H1 (cell line): ENCODE measurements around the gene TMEM238. TPM values are rescaled to one million over a fixed set of nuclear protein-coding genes. Genes with fewer than 3 reads are reported as not detected.

Experiments used
- USF2 ChIP-seq: IDR thresholded peaks from 2 replicates; pipeline ENCODE4 v1.6.1; 2011; ENCODE audit warnings: low read length, improper control_type of control experiment
- polyA plus RNA-seq, 7 experiments: library from polyadenylated mRNA; depleted of rRNA in 3 of 7; stranded (reverse) in 5 of 7; unstranded in 2 of 7; fragments of >200 nt in 5 of 7; fragments of 200-250 nt in 2 of 7; gene quantifications; 1 replicate in 5 of 7; 2 replicates in 1 of 7; 4 replicates in 1 of 7; pipeline versions ENCODE4 v1.2.1 to v1.2.3, GENCODE V29; 2011 to 2013; ENCODE audit warnings: missing spikeins in 2 of 7, mixed read lengths in 2 of 7
- total RNA-seq: library from RNA; stranded (reverse); fragmentation: NEBNext Ultra II Directional; extraction: Animal tissue kit (Norgen Biotek cat#: 25700); gene quantifications from 2 replicates; pipeline ENCODE4 v1.2.1, GENCODE V29; 2021

TMEM238 gene
- total and polyA plus RNA-seq, 2 of the 8 experiments (the other 6 are each of a cell fraction or from before 2014, with no cell fraction given): 0.53 to 3.8 TPM

DNA sequence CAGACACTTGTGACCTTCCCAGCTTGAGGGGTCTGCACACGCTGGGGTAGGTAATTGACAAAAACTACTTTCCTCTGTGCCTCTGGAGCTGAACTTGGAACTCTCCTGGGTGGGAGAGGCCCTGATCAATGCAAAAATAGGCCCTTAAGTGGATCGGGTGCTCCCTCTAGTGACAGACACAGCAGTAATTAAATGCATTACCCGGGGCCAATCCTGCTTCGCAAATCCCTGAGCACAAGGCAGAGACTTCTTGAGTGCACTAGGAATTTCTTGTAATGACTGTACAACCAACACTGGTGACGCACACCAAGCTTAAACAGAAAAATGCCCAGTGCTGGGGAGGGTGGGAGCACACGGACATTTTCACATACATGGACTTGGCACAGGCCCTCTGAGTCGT lies 34.1 kb upstream of the TMEM238 start (continued):
- TF ChIP-seq USF2: no peak
